ENCODE data around the gene RNF10.
"Not testable (repeated sequence)": the region's sequence is repeated elsewhere in the genome, so short reads cannot be mapped to it uniquely, and the experiment has no call there.

The RNF10 gene

GRCh38 chr12:120534203-120534702 is at the start of gene RNF10:
TSS of gene RNF10 (plus strand) at chr12:120534356. CDS start at chr12:120534812, 456 bp downstream.
- peak within 1 kb of the TSS; percentile 97 to 99 for H3K4me3 Mint-ChIP-seq
- H3K27me3 Mint-ChIP-seq = no peaks in the 10 kb centered on the region
- peaks cover 21 to 38% of the 10 kb centered on the region in 2 donors for H3K4me1 Mint-ChIP-seq
- H3K27ac Mint-ChIP-seq = peak within 1 kb of the TSS; percentile 100
- H3K36me3 Mint-ChIP-seq = peaks cover 9 to 12% of the 10 kb centered on the region in 2 donors
- DNase-seq = peak; percentile 63
- ATAC-seq (replicated peaks) = peak; percentile 85 to 87
- H3K9me3 Mint-ChIP-seq = no peaks in the 10 kb centered on the region

- peaks cover 0 to 14% of the 10 kb centered on the region in 2 donors for H3K4me1 Mint-ChIP-seq
- H3K27me3 Mint-ChIP-seq = no peaks in the 10 kb centered on the region
- H3K9me3 Mint-ChIP-seq = no peaks in the 10 kb centered on the region
- no peak overlapping the region for H3K4me3 Mint-ChIP-seq
- H3K36me3 Mint-ChIP-seq = peaks cover 6 to 22% of the 10 kb centered on the region in 2 donors
- ATAC-seq (replicated peaks) (peak in 1 of 2 donors; percentile 10), DNase-seq (no peak)
- H3K27ac Mint-ChIP-seq = no peak overlapping the region
Observed at GRCh38 chr12:120485961-120486881, 47.9 kb upstream of the RNF10 start.

DNA sequence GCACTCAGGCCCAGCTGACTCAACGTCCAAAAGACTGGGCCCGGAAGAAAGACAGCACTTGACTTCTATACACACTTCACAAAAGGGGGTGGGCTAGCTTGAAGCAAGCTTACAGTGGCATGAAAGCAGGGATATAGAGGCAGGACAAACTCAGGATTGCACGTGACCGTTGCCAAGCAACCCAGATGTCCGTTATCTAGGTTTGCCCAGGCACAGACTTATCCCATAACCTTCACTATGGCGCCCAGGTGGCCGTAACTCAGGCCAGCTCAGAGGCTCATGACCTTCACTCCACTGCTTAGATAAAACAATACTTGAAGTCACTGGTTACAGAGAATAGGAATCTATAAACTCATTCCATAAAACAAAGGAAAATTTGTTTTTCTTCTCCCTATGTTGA is 46.6 kb upstream of the RNF10 start:
- DNase-seq; H3K27me3 Mint-ChIP-seq; H3K9me3 Mint-ChIP-seq; H3K4me3 Mint-ChIP-seq; H3K27ac Mint-ChIP-seq; ATAC-seq (replicated peaks): not testable (repeated sequence)
- peaks cover 6 to 26% of the 10 kb centered on the region in 2 donors for H3K36me3 Mint-ChIP-seq
- H3K4me1 Mint-ChIP-seq = peaks cover 0 to 14% of the 10 kb centered on the region in 2 donors

DNA sequence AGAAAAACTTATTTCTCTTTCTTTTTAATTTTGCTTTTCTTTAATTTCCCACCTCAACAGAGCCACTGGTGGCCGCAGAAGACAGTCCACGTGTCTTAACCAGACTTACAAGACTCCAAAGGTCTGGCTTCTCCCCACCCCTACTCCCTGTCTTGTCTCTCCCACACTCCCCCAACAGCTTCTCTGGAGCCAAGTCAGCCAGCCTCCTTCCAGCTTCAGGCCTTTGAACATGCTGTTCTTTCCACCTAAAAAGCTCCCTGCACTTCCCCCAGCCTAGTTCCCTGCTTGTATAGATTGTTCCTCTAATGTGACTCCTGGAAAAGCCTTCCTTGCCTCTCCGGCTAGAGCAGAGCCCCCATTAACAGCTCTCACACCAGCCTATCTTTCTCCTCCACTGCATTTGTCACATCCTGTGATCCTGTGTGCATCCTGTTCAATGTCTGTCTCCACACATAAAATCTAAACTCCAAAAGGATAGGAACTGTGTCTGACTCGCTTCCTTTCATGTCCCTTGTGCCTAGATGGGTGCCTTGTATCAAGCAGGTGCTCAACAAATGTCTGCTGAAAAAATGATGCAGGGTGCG is 46.0 kb upstream of the RNF10 start:
- Mint-ChIP-seq H3K9me3 (no peaks in the 10 kb centered on the region), H3K36me3 (peaks cover 6 to 26% of the 10 kb centered on the region in 2 donors), H3K4me3 (no peak overlapping the region), H3K27ac (peak overlapping the region; percentile 52), H3K27me3 (no peaks in the 10 kb centered on the region), H3K4me1 (peaks cover 0 to 14% of the 10 kb centered on the region in 2 donors)
- ATAC-seq (replicated peaks) (no peak), DNase-seq (no peak)

DNA sequence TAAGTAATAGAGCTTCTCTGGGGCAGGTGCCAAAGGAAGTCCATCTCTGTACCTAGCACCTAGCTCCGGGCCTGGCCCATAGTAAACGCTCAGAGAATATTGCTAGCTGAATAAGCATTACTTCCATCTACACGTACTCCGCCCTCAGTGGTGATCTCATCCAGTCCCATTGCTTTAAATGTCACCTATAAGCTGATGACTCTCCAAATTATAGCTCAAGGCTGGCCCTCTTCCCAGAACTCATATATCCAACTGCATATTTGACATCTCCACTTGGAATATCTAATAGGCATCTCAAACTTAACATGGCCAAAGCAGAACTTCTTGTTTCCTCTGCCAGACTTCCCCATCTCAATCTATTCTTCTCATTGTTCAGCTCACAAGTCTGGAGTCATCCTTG is 45.1 kb upstream of the RNF10 start:
- DNase-seq (no peak), ATAC-seq (replicated peaks) (no peak)
- Mint-ChIP-seq H3K36me3 (peaks cover 4 to 23% of the 10 kb centered on the region in 2 donors), H3K9me3 (no peaks in the 10 kb centered on the region), H3K27me3 (no peaks in the 10 kb centered on the region), H3K4me3 (no peak overlapping the region), H3K27ac (no peak overlapping the region), H3K4me1 (peaks cover 0 to 10% of the 10 kb centered on the region in 2 donors)

DNA sequence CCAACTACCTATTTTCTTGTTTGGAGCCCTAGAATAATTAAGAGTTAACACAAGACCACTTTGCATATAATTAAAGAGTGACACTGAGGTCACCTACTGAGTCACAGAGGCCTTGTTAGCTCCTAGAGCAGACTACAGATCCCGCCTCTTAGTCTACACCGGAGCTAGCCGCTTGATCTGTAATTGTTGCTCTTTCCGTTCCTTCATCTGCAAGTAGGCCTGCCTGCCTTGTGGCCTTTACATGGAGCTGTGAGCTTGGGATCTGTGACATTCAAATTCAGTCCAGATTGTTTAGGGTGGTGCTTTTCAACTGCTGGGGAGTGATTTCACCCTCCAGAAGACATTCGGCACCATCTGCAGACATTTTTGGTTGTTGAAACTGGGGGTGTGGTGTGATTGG is 43.8 kb upstream of the RNF10 start:
- Mint-ChIP-seq H3K27me3 (no peaks in the 10 kb centered on the region), H3K27ac (peak overlapping the region; percentile 22), H3K4me1 (peaks cover 9 to 15% of the 10 kb centered on the region in 2 donors), H3K9me3 (no peaks in the 10 kb centered on the region), H3K36me3 (peaks cover 4 to 21% of the 10 kb centered on the region in 2 donors), H3K4me3 (no peak overlapping the region)
- DNase-seq = no peak
- no peak for ATAC-seq (replicated peaks)

- H3K4me3 Mint-ChIP-seq = no peak overlapping the region
- no peaks in the 10 kb centered on the region for H3K27me3 Mint-ChIP-seq
- no peak for DNase-seq
- no peak overlapping the region for H3K27ac Mint-ChIP-seq
- ATAC-seq (replicated peaks) = no peak
- H3K4me1 Mint-ChIP-seq = peaks cover 13 to 17% of the 10 kb centered on the region in 2 donors
- H3K36me3 Mint-ChIP-seq = peaks cover 6 to 21% of the 10 kb centered on the region in 2 donors
- H3K9me3 Mint-ChIP-seq = no peaks in the 10 kb centered on the region
Observed at GRCh38 chr12:120490833-120491512, 43.2 kb upstream of the RNF10 start.

- no peaks in the 10 kb centered on the region for H3K27me3 Mint-ChIP-seq
- peak overlapping the region; percentile 96 for H3K27ac Mint-ChIP-seq
- ATAC-seq (replicated peaks) (peak; percentile 25), DNase-seq (no peak)
- H3K4me1 Mint-ChIP-seq = peaks cover 22 to 38% of the 10 kb centered on the region in 2 donors
- peaks cover 28 to 45% of the 10 kb centered on the region in 2 donors for H3K36me3 Mint-ChIP-seq
- no peaks in the 10 kb centered on the region for H3K9me3 Mint-ChIP-seq
- H3K4me3 Mint-ChIP-seq = peak overlapping the region; percentile 91 to 94
Observed at GRCh38 chr12:120495186-120495730, 38.9 kb upstream of the RNF10 start.

GRCh38 chr12:120495731-120496412 is 38.3 kb upstream of the RNF10 start, which contains the start of gene DYNLL1:
TSS of gene DYNLL1 (plus strand) at chr12:120496113. CDS start at chr12:120496422, 309 bp downstream.
- DNase-seq (peak; percentile 98), ATAC-seq (replicated peaks) (peak; percentile 96)
- Mint-ChIP-seq H3K27ac (peak within 1 kb of the TSS; percentile 96), H3K4me1 (peaks cover 22 to 38% of the 10 kb centered on the region in 2 donors), H3K27me3 (no peaks in the 10 kb centered on the region), H3K9me3 (no peaks in the 10 kb centered on the region), H3K36me3 (peaks cover 26 to 48% of the 10 kb centered on the region in 2 donors), H3K4me3 (peak within 1 kb of the TSS; percentile 91 to 94)

- Mint-ChIP-seq H3K4me3 (peak overlapping the region; percentile 91 to 94), H3K27ac (peak overlapping the region; percentile 96), H3K4me1 (peaks cover 22 to 38% of the 10 kb centered on the region in 2 donors), H3K27me3 (no peaks in the 10 kb centered on the region), H3K9me3 (no peaks in the 10 kb centered on the region), H3K36me3 (peaks cover 26 to 44% of the 10 kb centered on the region in 2 donors)
- ATAC-seq (replicated peaks) = peak; percentile 36 to 41
- DNase-seq = peak; percentile 16
Observed at GRCh38 chr12:120496413-120497340, 37.5 kb upstream of the RNF10 start.

- Mint-ChIP-seq H3K27ac (peak overlapping the region; percentile 96), H3K36me3 (peaks cover 28 to 47% of the 10 kb centered on the region in 2 donors)
Observed at GRCh38 chr12:120497524-120498150, 36.5 kb upstream of the RNF10 start.

DNA sequence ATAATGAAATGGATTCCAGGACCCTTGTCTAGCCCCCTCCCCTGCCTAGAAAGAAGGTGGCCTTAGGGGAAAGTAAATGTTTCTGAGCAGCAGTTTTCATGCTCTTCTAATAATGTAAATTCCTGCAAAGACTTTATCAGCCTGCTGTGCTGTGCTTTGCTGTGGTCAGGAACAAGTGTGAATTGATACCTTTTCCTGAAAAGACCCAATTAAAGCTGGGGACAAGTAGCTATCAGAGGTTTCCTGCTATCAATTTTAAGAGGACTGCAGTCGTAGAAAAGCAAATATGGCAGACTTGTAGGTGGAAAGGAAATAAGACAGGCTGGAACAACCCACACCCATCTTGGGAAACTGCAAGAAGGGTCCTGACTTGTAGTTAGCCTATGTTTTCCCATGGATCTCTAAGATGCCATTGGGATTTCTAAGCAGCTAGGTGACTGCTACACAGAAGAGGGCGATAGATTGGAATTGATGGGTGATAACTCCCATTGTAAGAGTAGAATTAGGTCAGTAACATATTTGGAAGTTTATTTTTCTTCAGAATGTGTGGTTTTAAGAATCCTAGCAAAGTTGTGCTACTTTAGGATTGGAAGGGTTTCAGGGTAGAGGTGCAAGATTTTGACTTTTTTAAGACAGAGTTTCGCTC is 35.2 kb upstream of the RNF10 start:
- Mint-ChIP-seq H3K9me3 (no peaks in the 10 kb centered on the region), H3K4me1 (peaks cover 22 to 38% of the 10 kb centered on the region in 2 donors), H3K27me3 (no peaks in the 10 kb centered on the region), H3K36me3 (peaks cover 37 to 58% of the 10 kb centered on the region in 2 donors), H3K4me3 (no peak overlapping the region), H3K27ac (no peak overlapping the region)
- ATAC-seq (replicated peaks) (no peak), DNase-seq (no peak)

More at GRCh38 chr12:120497524-120498150, 36.5 kb upstream of the RNF10 start:
- no peak for ATAC-seq (replicated peaks)
- Mint-ChIP-seq H3K27me3 (no peaks in the 10 kb centered on the region), H3K9me3 (no peaks in the 10 kb centered on the region), H3K4me1 (peaks cover 22 to 38% of the 10 kb centered on the region in 2 donors), H3K4me3 (peak overlapping the region; percentile 91 to 94)
- DNase-seq = no peak
